ENCODE measurements around the gene LGR4.

DNA sequence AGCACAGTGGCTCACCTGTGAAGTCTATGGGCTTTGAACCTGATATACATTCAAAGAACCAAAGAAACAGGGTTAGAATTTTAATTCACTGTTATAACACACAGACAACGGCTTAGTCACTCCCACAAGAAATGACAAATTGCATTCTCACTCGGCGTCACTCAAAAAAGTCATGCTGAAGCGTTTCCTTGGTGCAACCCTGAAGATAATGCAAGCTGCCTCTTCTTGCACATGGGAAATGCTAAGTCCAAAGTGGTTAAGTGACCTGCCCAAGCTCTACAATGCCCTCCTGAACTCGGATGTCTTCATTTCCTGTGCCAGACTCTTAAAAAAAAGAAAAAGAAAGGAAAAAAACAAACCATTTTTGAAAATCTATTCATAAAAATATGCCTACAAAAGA is 10.0 kb downstream of the LGR4 start:
- TF ChIP-seq POLR2AphosphoS5 (IDR thresholded peaks at IDR 0.05; ENCODE audit: low read depth, low read length) (no peak), POLR2A (IDR thresholded peaks at IDR 0.05; ENCODE audit: low read depth, low read length) (no peak), SPI1 (IDR thresholded peaks at IDR 0.05; ENCODE audit: low read depth, low read length) (no peak)
